Measurements from ENCODE around the gene CYGB. TPM values are rescaled to one million over a fixed set of nuclear protein-coding genes. Genes with fewer than 3 reads are reported as not detected.
A peak's percentile ranks its signal among the peaks of the same experiment; 100 is the strongest.

CYGB gene
- polyA plus RNA-seq, 1 of the 3 experiments (the other 2 are of a cell fraction) = 1.7 TPM

GRCh38 chr17:76501827-76502307 is 35.6 kb downstream of the CYGB start:
- Histone ChIP-seq H3K27ac (ENCODE audit: low read depth in 2 of 2, low read length in 1 of 2) (peak overlapping the region in 1 of 2 experiments; percentile 30; a peak in 1 of 4 replicates), H3K4me3 (ENCODE audit: low read depth in 2 of 2, low read length in 1 of 2) (peak overlapping the region; percentile 65 to 78), H3K36me3 (replicated peaks in 1 of 2; ENCODE audit: control insufficient read depth in 1 of 2, insufficient read depth in 2 of 2, low read length in 1 of 2) (no peaks in the 10 kb centered on the region), H3K79me2 (ENCODE audit: insufficient read depth) (peaks cover 17% of the 10 kb centered on the region; the same call in 1 of the 2 replicates), H3K4me1 (ENCODE audit: control insufficient read depth in 1 of 2, insufficient read depth in 2 of 2, low read depth in 1 of 2, low read length in 1 of 2) (peaks cover 21 to 50% of the 10 kb centered on the region in 2 experiments; a peak in 3 of 4 replicates), H4K20me1 (ENCODE audit: insufficient read depth) (no peaks in the 10 kb centered on the region), H3K9me3 (no peaks in the 10 kb centered on the region), H3K9me2 (no peaks in the 10 kb centered on the region), H2AFZ (ENCODE audit: low read depth) (peak overlapping the region; percentile 94), H3K4me2 (peak overlapping the region; percentile 92), H3F3A (replicated peaks; ENCODE audit: insufficient read depth) (peaks cover 16% of the 10 kb centered on the region), H3K27me3 (ENCODE audit: insufficient read depth) (peaks cover 4% of the 10 kb centered on the region), H3K9ac (peak overlapping the region; percentile 68; the same call in 1 of the 2 replicates)
- ChIA-PET CTCF (interaction anchor here (1.3 to 56.8 kb wide), 10 partner anchors 12 to 202 kb away, joined by 3 to 1687 read pairs (median 28); partner anchors contain the start of genes AANAT, RHBDF2, SPHK1 and UBE2O), POLR2A (interaction anchor here (0.9 kb wide), 1 partner anchor 45 kb away, joined by 3 read pairs; no protein-coding TSS in a partner anchor)
- 83% methylated on average over 11 of the region's 11 CpGs for WGBS (ENCODE audit: low lambda C conversion rate)
- TF ChIP-seq PBX3 (IDR thresholded peaks at IDR 0.05) = no peak
- no peak for TF ChIP-seq SMC3 (IDR thresholded peaks at IDR 0.05; ENCODE audit: low read depth, low read length)
- TF ChIP-seq TCF12 (IDR thresholded peaks at IDR 0.05) = no peak
- no peak for TF ChIP-seq FOXJ3 (CRISPR knock-in tag; IDR thresholded peaks at IDR 0.05)
- TF ChIP-seq RCOR1 (IDR thresholded peaks at IDR 0.05; ENCODE audit: low read length) = no peak
- no peak for TF ChIP-seq CTCF (IDR thresholded peaks at IDR 0.05)
- DNase-seq = no peak

GRCh38 chr17:76501018-76501826 is 36.3 kb downstream of the CYGB start, which contains the start of gene RHBDF2:
TSS of gene RHBDF2 (minus strand) at chr17:76501423. CDS start at chr17:76481524, 19,899 bp downstream.
- Histone ChIP-seq H3K27ac (ENCODE audit: low read depth in 2 of 2, low read length in 1 of 2) (peak within 1 kb of the TSS in 1 of 2 experiments; percentile 30; a peak in 1 of 4 replicates), H3K79me2 (ENCODE audit: insufficient read depth) (peaks cover 23% of the 10 kb centered on the region; the same call in 1 of the 2 replicates), H3K27me3 (ENCODE audit: insufficient read depth) (no peaks in the 10 kb centered on the region), H3K36me3 (replicated peaks in 1 of 2; ENCODE audit: control insufficient read depth in 1 of 2, insufficient read depth in 2 of 2, low read length in 1 of 2) (no peaks in the 10 kb centered on the region), H3K9ac (peak within 1 kb of the TSS; percentile 68), H2AFZ (ENCODE audit: low read depth) (peak within 1 kb of the TSS; percentile 94), H3K4me2 (peak within 1 kb of the TSS; percentile 92), H3K4me3 (ENCODE audit: low read depth in 2 of 2, low read length in 1 of 2) (peak within 1 kb of the TSS; percentile 65 to 78), H3F3A (replicated peaks; ENCODE audit: insufficient read depth) (peaks cover 19% of the 10 kb centered on the region), H4K20me1 (ENCODE audit: insufficient read depth) (no peaks in the 10 kb centered on the region), H3K9me3 (no peaks in the 10 kb centered on the region), H3K9me2 (no peaks in the 10 kb centered on the region), H3K4me1 (ENCODE audit: control insufficient read depth in 1 of 2, insufficient read depth in 2 of 2, low read depth in 1 of 2, low read length in 1 of 2) (peaks cover 21 to 50% of the 10 kb centered on the region in 2 experiments; a peak in 3 of 4 replicates)
- ChIA-PET CTCF (interaction anchor here (1.0 to 56.8 kb wide), 10 partner anchors 12 to 201 kb away, joined by 3 to 1687 read pairs (median 28); partner anchors contain the start of genes AANAT, RHBDF2, SPHK1 and UBE2O), POLR2A (interaction anchor here (0.9 to 1.2 kb wide), 2 partner anchors 45 to 48 kb away, joined by 3 read pairs; partner anchors contain the start of gene UBE2O)
- DNase-seq = peak; percentile 97
- WGBS (ENCODE audit: low lambda C conversion rate) = 11% methylated on average over 34 of the region's 72 CpGs
- TF ChIP-seq FOXJ3 (CRISPR knock-in tag; IDR thresholded peaks at IDR 0.05) (no peak), ELF1 (IDR thresholded peaks at IDR 0.05) (no peak), CHD2 (IDR thresholded peaks at IDR 0.05; ENCODE audit: low read length, partially characterized antibody) (peak; percentile 9), MAX (IDR thresholded peaks at IDR 0.05; ENCODE audit: low read depth) (peak; percentile 75), NRF1 (IDR thresholded peaks at IDR 0.05; ENCODE audit: low read depth, low read length) (peak; percentile 41), RXRA (IDR thresholded peaks at IDR 0.05; ENCODE audit: borderline replicate concordance, low read depth) (no peak), FOXM1 (IDR thresholded peaks at IDR 0.05; ENCODE audit: low read depth) (no peak), CTCF (IDR thresholded peaks at IDR 0.05) (no peak), REST (IDR thresholded peaks at IDR 0.05; ENCODE audit: low read depth, low read length) (peak; percentile 8; the same call in 1 of the 2 replicates), EZH2phosphoT487 (IDR thresholded peaks at IDR 0.05; ENCODE audit: borderline replicate concordance, low read depth) (no peak), MEF2A (IDR thresholded peaks at IDR 0.05; ENCODE audit: borderline replicate concordance, low read depth) (no peak)

All from SK-N-SH (cell line).